ENCODE data around the gene P3H2.
A peak's percentile ranks its signal among the peaks of the same experiment; 100 is the strongest.
"Not testable (repeated sequence)": the region's sequence is repeated elsewhere in the genome, so short reads cannot be mapped to it uniquely, and the experiment has no call there.

Gene P3H2
- 0.31 to 11.4 (median 1.7) reads per million in 17 experiments for total RNA-seq

GRCh38 chr3:190120269-190121060, at the start of gene P3H2:
TSS of gene P3H2 (minus strand) at chr3:190120897. CDS start at chr3:190120731, 166 bp downstream.
- DNase-seq, result peak; percentile 67 to 86 (median 78)

DNA sequence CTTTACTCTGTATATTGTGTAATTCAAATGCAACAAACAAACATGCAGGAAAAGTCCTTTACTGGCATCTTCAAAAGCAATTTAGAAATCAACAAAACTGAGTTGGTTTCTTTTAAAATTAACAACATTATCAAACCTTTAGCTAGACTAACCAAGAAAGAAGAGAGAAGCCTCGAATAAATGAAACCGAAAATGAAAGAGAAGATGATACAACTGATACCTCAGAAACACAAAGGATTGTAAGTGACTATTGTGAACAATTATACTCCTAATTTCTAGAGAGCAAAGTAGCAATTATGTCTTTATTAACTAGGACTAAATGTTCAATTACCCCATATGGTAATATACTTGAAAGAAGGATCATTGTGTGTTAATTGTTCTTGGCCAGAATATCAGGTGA, 49.2 kb upstream of the P3H2 start:
- DNase-seq, result peak in 1 of 4 experiments; percentile 8

- DNase-seq, result no peak
Measured at GRCh38 chr3:190169243-190169642, 48.5 kb upstream of the P3H2 start.

GRCh38 chr3:190167936-190168680, 47.4 kb upstream of the P3H2 start:
- DNase-seq, result no peak

DNA sequence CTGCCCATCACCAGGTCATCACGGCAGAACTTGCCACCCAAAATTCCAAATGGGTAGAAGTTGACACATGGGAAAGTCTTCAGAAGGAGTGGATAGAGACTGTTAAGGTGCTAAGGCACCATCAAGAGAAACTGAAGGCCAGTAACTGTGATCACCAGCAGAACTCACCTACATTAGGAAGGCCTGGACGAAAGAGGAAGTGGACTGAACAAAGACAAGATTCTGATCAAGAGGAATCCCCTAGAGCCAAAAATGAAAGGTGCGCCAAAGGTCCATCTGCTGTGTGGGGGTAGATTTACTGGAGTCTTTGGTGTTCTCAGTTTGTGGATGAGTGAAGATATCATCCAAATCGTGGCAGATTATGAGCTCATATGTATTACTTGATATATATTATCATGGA, 46.3 kb upstream of the P3H2 start:
- no peak for DNase-seq

DNA sequence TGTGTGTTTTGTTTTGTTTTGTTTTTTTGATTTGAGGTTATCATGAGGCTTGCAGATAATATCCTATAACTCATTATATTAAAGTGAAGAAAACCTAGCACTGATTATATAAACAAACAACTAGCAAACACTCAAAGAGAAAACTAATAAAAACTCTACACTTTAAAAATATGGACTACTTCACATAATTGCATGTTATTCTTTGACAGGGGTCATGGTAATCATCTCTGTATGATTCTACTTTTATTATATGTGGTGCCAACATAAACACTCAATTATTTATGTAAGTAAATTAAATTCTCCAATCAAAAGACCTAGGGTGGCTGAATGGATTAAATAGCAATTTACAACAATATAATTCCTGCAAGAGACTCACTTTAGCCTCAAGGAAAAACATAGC, 44.6 kb upstream of the P3H2 start:
- no peak for DNase-seq

- not testable (repeated sequence) for DNase-seq
Measured at GRCh38 chr3:190162013-190162412, 41.3 kb upstream of the P3H2 start.

DNA sequence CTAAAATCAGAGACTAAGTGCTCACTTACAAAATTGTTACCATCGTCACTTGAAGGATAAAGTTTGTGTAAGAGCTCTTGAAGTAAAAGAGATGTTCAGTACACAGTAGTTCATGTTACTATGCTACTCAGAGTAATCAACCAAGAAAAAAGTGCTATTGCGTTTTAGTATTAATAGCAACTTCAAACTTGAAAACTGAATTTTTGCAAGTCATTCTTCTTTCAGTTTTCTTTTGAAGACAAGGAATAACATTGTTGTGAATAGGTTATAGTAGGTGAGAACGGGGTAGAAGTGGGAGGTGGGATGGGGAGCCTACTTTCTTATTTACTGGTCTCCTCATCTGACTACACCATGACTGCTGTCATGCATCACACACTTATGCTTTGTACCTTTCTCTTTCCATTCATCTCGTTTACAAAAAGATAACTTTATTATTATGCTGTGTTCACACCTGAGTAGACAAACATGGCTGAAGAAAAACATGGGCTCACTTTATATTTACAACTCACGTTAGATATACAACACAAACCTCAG, 39.3 kb upstream of the P3H2 start:
- DNase-seq, result no peak

DNA sequence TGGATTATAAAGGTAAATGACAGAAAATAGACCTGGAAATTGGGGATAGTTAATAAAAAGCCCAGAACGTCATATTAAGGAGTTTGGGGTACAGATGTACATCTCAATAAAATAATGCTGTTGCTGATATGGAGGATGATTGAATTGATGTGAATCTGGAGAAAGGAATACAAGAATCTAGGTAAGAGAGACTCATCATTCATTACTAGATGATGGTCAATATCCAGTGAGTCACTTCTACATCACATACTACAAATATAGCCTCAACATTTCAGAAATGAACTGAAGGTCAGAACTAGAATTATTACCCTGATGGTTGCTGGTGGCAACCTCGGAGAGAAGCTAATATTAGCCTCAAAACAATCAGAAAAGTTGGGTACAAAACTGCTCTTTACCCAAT, 37.6 kb upstream of the P3H2 start:
- no peak for DNase-seq

DNA sequence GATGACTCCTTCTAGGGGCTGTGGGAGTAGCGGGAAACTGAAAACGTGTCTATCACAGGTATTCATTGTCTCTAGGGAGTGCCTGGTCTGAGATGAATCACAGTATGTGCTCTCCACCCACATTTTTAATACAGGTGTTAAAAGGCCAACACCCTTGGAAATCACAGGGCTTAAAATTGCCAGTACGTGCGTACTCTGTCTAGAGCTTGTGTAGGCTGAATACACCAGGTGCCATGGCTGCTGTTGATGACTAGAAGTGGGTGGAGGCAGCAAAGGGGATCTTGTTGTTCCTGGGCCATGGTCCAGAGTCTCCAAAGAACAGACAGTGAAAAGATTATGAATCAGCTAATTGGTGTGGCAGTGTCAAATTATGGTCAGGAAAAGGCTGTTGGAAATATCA, 35.1 kb upstream of the P3H2 start:
- no peak for DNase-seq

DNA sequence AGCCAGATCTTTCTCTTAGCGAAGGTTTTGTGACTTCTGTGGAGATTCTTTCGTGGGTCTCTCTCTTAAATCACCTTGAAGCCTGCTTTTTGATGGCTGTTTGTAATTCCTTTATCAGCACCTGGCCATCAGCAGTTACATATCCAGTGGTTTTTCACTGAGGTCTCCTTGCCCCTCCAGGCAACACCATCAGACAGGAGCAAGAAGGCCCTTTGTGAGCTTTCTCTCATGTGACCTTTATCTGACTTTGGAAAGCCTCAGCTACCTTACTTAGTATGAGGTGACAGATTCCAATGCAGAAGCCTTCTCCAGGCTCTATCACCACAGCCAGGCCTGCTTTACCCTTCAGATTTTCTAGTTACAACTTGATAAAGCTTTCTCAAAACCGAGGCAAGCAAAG, 30.0 kb upstream of the P3H2 start:
- no peak for DNase-seq

DNA sequence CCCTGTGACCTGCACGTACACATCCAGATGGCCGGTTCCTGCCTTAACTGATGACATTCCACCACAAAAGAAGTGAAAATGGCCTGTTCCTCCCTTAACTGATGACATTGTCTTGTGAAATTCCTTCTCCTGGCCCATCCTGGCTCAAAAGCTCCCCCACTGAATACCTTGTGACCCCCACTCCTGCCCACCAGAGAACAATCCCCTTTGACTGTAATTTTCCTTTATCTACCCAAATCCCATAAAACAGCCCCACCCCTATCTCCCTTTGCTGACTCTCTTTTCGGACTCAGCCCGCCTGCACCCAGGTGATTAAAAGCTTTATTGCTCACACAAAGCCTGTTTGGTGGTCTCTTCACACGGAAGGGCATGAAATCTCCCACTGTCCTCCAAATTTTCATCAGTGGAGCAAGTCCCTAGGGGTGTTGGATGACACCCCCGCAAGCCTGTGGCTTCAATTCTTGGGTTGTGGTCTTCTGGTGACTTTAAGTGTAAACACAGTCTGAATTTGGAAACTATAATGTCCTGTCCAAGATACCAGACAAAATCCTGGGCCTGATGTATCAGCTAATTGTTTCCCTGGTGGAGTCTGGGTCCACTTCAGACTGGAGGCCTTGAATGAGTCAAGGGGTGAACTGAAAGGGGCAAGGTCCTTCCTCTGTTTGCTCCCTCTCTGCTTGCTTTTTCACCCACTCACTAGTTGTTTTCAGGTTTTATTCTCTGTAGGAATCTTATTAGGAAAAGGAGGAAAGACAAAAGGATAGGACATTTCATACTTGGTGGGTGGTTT, 29.3 kb upstream of the P3H2 start:
- not testable (repeated sequence) for DNase-seq

DNA sequence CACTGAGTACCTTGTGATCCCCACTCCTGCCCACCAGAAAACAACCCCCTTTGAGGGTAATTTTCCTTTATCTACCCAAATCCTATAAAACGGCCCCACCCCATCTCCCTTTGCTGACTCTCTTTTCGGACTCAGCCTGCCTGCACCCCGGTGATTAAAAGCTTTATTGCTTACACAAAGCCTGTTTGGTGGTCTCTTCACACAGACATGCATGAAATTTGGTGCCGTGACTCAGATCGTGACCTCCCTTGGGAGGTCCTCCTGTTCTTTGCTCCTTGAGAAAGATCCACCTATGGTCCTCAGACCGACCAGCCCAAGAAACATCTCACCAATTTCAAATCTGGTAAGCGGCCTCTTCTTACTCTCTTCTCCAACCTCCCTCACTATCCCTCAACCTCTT, 24.1 kb upstream of the P3H2 start:
- not testable (repeated sequence) for DNase-seq

GRCh38 chr3:190142041-190142440, 21.3 kb upstream of the P3H2 start:
- no peak for DNase-seq

GRCh38 chr3:190139365-190139764, 18.7 kb upstream of the P3H2 start:
- DNase-seq, result no peak

DNA sequence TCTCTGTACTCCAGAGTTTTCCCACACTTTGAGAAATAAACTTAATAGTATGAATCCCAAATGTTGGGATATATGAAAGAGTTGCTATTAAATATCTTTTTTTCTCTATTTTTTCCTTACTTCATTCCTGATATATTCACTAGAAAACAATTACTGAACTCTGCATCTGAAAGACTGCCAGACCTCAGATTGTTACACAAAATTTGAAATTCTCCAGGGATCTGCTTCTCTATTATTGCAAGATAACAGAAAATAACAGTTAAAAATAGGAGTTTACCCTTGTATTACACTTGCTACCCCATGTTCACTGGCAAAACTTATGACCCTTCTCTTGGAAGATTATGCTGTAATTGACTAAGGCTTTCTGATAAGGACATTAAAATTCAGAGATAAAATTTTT, 11.7 kb upstream of the P3H2 start:
- no peak for DNase-seq

- DNase-seq, result no peak
Measured at GRCh38 chr3:190131329-190131728, 10.6 kb upstream of the P3H2 start.

GRCh38 chr3:190130696-190131095, 10.0 kb upstream of the P3H2 start:
- DNase-seq, result no peak

- no peak for DNase-seq
Measured at GRCh38 chr3:190130037-190130436, 9.3 kb upstream of the P3H2 start.

GRCh38 chr3:190127797-190128196, 7.1 kb upstream of the P3H2 start:
- DNase-seq, result no peak

- no peak for DNase-seq
Measured at GRCh38 chr3:190127195-190127594, 6.5 kb upstream of the P3H2 start.

GRCh38 chr3:190125436-190126068, 4.9 kb upstream of the P3H2 start:
- no peak for DNase-seq

Measured in suppressor macrophage (primary cell).